ENCODE data around the gene GALNT7.

The GALNT7 gene

GRCh38 chr4:173365359-173365996, 196.9 kb downstream of the GALNT7 start:
- DNase-seq = peak; percentile 28

GRCh38 chr4:173367285-173367684, 198.7 kb downstream of the GALNT7 start:
- DNase-seq = no peak

GRCh38 chr4:173367946-173368345, 199.3 kb downstream of the GALNT7 start:
- DNase-seq = no peak

DNA sequence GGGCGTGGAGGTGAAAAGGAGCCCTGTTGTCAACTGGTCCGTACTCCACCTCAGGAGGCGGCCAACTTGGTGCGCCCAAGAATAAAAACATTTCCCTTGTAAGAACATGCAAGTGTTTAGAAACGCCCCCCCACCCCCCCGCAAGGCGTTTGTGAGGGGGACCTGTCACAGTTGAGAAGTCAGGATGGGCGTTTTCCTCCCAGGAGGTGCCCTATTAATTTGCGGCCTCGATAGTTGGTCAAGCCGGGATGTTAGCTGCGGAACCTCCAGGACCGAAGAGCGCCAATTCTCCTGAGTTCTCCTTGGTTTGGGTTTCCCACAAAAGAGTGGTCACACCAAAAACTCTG, 201.5 kb downstream of the GALNT7 start:
- DNase-seq = peak; percentile 70

GRCh38 chr4:173370477-173371291, 202.1 kb downstream of the GALNT7 start, which contains the start of gene SAP30:
TSS of gene SAP30 (plus strand) at chr4:173370954. CDS start at chr4:173371183, 229 bp downstream.
- DNase-seq = peak; percentile 98

GRCh38 chr4:173371292-173372192, 202.9 kb downstream of the GALNT7 start:
- peak; percentile 52 for DNase-seq
